ENCODE data around the gene IFNL2.
A peak's percentile ranks its signal among the peaks of the same experiment; 100 is the strongest.
"Not testable (repeated sequence)": the region's sequence is repeated elsewhere in the genome, so short reads cannot be mapped to it uniquely, and the experiment has no call there.

The IFNL2 gene

DNA sequence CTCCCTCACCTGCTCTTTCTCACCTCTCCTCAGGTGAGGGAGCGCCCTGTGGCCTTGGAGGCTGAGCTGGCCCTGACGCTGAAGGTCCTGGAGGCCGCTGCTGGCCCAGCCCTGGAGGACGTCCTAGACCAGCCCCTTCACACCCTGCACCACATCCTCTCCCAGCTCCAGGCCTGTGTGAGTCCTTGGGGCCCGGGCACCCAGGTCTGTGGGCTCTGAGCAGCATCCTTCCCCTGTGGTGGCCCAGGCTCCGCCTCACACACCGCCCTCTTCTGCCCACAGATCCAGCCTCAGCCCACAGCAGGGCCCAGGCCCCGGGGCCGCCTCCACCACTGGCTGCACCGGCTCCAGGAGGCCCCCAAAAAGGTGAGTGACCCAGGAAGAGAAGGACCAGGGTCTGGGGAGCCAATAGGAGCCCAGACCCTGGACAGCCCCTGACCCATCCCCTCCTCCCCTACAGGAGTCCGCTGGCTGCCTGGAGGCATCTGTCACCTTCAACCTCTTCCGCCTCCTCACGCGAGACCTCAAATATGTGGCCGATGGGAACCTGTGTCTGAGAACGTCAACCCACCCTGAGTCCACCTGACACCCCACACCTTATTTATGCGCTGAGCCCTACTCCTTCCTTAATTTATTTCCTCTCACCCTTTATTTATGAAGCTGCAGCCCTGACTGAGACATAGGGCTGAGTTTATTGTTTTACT is 29.9 kb downstream of the IFNL2 start:
- DNase-seq (ENCODE audit: low read depth): peak; percentile 48

DNA sequence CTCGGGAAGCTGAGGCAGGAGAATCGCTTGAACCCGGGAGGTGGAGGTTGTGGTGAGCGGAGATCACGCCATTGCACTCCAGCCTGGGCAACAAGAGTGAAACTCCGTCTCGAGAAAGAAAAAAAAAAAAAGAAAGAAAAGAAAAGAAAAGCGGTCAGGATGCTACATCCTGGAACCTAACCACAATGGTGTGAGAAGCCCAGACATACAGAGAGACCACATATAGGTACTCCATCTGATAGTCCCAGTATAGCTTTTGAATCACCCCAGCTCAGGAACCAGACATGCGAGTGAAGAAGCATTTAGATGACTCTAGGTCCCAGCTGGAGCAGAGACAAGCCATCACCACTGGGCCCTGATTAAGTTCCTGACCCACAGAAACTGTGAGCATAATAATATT is 31.2 kb downstream of the IFNL2 start:
- DNase-seq (ENCODE audit: low read depth): no peak

DNA sequence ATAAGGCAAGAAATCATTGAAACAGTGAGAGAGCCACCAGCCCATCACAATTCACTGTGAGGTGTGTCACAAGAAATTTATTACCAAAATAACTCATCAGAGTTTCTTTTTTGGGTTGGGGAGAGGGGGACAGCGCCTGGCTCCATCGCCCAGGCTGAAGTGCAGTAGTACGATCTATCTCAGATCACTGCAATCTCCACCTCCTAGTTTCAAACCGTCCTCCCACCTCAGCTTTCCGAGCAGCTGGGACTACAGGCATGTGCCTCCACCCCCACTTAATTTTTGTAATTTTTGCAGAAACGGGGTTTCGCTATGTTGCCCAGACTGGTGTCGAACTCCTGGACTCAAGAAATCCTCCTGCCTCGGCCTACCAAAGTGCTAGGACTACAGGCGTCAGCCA is 31.6 kb downstream of the IFNL2 start:
- no peak for DNase-seq (ENCODE audit: low read depth)

DNA sequence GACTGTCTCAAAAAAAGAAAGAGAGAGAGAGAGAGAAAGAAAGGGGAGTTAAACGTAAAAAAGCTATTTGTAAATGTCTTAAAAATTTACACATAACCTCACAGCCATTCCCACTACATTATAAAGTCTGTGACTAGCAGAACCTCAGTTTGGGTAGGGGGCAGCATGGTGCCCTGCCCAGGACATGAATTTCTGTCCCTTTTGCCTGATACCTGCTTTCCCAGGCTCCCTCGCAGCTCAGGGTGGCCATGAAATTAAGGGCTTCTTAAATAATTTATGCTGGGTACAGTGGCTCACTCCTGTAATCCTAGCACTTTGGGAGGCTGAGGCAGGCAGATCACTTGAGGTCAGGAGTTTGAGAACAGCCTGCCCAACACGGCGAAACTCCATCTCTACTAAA is 32.8 kb downstream of the IFNL2 start:
- no peak for DNase-seq (ENCODE audit: low read depth)

DNA sequence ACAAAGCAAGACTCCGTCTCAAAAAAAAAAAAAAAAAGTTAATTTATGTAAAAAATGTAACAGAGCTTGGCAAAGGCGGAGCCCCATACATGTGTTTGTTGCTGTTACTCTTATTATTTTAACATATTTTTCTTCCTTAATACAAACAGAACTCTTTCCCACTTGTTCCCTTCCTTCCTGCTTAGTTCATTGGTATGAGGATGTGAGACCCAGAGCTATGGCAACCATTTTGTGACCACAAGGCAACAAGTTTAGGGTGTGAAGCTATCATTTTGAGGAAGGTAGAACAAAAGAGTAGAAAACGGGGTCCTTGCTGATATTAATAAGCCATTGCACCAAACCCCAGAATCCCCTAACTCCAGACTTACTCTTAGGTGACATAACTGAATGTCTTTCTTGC is 33.4 kb downstream of the IFNL2 start:
- no peak for DNase-seq (ENCODE audit: low read depth)

DNA sequence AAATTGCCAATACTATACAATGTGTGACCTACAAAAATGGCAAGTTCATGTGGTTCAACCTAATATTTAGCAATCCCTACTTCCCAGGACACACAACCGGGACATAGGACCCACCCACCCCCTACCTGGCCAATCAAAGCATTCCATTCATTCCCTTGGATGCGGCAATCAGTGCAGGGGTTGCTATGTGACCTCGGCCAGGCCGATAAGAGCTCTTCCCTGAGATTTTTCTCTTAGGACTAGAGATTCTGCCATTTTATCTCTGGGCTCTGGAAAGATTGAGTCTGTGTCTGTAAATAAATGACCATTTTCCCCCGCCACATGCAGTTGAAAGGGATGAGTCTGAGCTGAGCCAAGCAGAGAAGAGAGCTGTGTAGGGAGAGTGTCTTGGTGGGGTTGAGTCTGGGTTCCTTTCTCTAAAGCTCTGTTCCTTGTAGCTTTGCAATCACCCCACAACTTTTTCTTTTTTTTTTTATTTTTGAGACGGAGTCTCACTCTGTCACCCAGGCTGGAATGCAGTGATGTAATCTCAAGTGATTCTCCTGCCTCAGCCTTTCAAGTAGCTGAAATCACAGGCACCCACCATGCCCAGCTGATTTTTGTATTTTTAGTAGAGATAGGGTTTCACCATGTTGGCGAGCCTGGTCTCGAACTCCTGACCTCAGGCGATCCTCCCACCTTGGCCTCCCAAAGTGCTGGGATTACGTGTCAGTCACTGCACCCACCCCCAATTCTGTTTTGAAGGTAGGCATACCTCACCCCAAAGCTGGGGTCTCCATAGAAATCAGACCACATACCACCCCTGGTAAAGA is 35.4 kb downstream of the IFNL2 start:
- no peak for DNase-seq (ENCODE audit: low read depth)

DNA sequence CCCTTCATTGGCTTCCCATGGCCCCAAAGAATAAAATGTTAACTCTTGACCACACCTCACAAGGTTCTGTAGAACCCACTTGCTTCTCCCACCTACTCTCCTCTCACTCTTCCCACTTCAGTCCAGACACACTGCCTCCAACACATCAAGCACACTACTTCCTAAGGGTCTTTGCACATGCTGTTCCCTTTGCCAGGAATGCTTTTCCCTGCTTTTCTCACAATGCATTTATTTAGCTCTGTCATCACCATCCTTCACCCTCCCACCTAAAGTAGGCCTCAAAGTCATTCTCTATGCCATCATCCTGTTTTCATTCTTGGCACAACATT is 36.0 kb downstream of the IFNL2 start:
- no peak for DNase-seq (ENCODE audit: low read depth)

DNA sequence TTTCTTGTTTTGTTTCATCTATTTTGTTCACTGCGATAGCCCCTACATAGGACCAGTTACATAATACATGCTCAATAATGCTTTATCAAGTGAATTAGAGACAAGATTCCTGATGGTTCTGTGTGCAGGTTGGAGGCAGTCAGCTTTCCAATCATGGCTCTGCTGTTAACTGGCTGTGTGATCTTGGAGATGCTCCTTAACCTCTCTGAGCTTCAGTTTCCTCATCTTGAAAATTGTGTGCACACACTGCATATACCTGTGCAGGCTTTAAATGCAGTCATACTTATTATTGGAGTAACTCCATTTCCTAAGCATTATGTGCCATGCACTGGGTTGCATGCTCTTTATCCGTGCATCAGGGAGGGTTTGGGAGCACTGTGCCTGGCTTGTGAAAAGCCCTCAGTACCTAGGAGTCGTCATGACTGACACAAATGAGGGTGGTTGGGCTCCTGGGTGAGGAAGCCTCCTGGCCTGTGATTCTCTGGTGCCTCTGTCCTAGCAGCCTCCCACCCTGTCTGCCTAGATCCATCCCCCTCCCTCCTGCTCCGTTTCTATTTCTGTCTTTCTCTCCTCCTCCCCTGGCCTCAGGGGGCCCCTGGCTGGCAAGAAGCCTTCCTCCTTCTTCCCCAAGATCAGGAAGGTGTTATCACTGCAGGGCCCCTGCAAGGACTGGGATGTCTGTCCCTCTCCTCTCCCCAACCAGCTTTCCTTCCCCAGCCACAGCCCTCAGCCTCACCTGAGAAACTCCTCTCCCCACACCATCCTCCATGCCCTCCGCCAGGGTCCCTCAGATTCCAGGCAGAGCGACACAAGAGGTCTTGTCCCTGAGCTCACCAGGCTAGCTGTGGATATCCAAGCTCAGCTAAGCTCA is 36.7 kb downstream of the IFNL2 start:
- DNase-seq (ENCODE audit: low read depth): no peak

DNA sequence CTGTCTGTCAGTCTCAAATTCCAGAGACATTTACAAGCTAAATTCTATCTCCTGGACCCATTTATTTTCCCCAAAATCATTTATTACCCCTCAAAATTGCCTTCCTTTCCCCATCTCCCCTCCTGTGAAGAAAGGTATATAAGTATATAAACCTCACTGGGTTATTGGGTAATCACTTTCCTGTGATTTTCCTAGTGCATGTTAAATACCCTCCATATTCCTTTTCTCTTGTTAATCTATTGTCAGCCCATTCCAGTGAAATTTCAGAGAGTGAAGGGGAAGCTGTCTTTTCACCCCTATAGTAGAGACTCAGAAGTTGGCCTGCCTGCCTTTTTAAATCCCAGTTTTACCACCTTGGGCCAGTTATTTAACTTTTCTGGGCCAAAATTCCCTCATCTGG is 37.9 kb downstream of the IFNL2 start:
- no peak for DNase-seq (ENCODE audit: low read depth)

DNA sequence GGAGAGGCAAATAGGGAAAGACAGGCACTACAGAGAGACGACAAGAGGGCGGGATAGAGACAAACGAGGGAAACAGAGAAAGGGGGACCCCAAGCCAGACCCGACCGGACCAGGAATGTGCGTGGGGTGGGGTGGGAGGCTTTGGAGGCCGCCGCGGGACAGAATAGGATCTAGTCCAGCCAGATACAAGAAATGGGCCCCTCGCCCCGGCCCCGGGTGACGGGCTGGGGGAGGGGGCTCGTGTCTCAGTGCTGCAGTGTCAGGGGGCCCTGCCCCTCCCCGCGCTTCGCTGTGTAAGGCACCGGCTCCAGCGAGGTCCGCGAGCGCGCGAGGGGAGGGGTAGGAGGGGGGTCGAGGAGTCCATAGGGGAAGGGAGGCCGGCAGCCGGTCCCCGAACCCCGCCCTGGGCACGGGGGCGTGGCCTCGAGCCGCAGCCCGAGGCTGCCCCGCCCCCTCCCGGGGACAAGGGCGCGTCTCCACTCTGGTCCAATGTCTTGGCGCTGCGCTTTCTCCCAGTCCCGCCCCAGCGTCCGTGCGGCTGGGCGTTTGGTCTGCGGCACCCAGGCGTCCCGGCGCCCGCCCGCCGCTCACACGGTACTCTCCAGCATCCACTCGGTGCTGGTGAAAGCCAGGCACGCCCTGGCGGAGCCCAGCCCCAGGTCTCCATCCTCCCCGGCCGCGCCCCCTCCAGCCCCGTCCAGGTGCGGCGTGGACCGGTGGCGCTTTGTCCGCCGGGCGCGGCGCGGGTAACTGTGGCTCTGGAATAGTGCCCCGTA is 39.0 kb downstream of the IFNL2 start:
- no peak for DNase-seq (ENCODE audit: low read depth)

DNA sequence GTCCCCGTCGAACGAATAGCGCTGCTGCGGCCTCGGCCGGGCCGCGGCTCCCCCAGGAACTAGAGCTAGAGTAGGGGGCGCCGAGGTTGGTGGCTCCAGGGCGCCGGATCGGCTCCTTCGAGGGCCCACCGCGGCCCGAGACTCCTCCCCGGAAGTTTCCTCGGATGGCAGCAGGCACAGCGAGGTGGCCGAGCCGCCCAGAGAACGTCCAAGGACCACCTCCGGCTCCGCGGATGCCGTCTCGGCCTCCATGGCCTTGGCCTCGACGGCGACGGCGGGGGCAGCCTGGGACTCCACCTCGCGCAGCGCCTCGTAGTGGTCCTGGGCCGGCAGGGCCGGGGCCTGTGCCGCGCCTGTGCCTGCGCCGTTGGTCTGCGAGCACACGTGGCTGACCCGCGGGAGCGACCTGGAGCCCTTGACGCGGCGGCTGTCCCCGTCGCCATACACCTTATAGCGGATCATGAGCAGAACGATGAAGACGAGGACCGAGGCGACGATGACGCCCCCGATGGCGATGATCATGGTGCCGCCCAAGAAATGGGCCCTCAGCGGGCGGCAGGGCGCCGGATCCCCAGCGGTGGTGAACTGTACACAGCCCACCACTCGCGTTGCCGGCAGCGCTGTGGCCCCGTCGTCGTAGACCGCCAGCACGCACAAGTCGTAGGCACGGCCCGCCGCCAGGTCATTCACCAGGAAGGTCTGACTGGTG is 39.8 kb downstream of the IFNL2 start:
- no peak for DNase-seq (ENCODE audit: low read depth)

DNA sequence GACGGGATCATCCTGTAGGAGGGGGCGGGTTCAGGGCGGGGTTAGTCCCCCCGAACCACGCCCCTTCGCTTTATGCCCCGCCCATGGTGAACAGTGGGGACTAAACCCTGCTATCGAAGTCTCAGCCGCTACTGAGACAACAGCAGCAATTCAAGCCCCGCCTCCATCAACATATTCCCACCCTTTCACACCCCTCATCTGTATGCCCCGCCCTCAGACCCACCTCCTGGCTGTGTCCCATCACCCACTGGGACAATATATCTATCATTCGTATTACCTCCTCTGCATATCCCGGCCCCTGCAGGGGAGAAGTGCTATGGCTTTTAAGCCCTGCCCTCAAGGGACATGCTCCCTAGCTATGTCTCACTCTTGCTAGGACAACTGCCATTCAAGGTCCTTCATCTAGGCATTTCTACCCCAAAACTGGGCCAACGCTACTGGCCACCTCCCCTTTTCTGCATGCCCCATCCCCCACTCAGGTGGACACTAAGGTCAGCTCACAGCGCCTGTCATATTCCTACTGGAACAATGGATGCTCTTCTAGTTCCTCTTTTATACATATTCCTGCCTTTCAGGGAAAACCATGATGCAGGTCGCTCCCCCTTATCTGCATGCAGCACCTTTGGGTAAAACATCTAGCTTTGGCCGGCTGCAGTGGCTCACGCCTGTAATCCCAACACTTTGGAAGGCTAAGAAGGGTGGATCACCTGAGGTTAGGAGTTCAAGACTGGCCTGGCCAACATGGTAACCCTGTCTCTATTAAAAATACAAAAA is 40.5 kb downstream of the IFNL2 start:
- no peak for DNase-seq (ENCODE audit: low read depth)

DNA sequence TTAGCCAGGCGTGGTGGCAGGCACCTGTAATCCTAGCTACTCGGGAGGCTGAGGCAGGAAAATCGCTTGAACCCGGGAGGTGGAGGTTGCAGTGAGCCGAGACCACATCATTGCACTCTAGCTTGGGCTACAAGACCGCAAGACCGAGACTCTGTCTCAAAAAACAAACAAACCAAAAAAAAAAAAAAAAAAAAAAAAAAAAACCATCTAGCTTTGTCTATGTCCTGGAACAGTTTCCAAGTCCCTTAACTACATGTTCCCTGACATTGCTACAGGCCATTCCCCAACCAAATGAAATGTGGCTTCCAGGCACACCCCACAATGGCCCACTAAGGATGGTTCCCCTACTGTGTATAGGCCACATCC is 41.1 kb downstream of the IFNL2 start:
- DNase-seq (ENCODE audit: low read depth): not testable (repeated sequence)

DNA sequence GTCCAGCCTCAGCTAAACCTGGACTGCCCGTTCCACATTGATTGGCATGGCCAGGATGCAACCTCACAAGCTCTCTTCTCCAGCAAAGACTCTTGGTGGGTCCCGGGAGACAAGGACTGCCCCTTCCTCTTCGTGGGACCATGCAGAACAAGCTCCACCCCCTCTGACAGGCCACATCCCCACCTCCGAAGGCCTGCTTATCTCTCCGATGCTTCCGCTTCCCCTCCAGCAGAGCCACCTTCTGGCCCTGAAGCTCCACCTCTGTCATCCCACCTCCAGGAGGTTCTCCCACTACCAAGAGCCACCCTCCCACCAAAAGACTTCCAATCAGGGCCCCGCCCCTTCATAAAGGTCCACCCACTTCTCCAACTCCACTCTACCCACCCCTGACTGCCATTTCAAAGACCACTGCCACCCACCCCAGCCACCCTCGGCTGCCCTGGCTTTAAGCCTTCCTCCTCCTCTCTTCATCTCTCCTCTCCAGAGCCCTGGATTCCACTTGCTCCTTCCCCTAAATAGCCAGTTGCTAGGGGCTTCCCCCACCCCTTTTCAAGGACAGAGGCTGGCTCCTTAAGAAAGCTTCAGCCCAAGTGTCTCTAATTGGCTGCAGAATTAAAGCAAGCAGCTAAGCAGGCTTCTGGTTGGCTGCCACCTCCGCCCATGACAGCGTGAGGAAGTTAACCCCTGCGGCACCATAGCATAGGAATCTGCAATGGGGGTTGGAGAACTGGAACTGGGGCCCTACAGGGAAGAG is 42.5 kb downstream of the IFNL2 start:
- DNase-seq (ENCODE audit: low read depth): no peak

DNA sequence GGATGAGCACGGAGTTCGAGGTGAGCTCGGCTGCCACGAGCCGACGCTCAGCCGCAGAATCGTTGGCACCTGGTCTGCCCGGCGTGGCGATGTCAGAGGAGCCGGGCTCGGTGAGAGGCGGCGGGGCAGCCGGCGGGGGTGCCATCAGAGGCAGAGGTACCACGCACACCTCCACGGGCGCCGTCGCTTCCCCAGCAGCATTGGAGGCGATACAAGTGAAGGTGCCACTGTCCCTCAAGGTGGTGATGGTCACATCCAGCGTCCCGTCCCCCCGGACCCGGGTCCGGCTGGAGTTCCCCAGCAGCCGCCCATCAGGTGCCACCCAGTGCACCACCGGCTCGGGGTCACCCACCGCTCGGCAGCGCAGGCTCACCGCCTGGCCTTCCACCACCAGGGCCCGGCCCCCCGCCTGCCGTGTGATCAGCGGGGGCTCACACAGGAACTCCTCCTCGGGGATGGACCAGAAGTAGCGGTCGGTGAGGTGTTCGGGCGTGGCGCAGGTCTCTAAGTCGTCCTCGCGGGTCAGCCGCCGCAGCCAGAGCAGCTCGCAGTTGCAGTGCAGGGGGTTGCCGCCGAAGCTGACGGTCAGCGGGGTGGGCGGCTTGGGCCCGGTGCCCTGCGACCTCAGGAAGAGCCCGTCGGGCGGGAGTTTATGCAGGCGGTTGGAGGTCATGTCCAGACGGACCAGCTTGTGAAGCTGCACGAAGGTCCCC is 46.0 kb downstream of the IFNL2 start:
- no peak for DNase-seq (ENCODE audit: low read depth)

DNA sequence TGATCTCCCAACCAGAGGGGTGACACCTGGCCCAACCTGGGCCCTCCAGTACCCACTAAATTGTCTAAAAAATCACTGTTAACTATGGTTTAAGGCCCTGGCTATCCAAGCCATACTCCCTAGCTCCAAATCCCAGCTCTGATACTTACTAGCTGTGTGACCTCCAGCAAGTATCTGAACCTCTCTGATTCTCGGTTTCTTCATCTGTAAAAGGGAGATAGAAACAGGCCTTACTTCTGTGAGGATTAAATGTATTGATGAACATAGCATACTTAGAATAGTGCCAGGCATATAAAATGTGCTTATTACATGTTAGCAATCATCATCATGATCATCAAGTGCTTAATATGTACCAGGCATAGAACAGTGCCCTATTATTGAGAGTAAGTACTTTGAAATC is 47.7 kb downstream of the IFNL2 start:
- no peak for DNase-seq (ENCODE audit: low read depth)

DNA sequence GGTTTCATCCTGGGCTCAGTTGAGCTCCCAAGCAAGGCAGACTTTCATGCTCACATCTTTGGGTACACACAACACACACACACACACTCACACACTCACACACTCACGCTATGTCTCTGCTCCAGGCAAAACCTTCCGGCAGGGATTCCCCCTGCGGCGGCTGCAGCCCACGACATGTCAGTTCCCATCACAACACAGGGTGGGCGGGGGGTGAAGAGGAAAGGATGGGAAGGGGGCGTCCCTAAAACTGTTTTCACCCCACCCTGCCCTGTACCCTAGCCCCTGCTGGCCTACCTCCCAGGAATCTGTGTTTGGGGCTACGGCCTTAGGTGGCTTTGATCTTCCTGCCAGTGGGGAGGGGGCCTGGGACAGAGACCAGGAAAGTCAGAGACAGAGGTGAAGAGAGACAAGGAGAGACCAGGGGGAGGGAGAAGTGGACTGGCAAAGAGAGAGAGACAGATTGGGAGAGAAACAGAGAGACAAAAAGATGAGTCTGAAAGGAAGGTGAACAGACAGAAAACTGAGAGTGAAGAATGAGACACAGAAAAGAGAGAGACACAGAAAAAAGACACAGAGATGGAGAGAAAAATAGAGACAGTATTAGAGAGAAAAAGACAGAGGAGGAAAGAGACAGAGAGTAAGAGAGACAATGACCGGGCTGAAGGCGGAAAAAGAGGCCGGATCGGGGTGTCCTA is 48.6 kb downstream of the IFNL2 start:
- no peak for DNase-seq (ENCODE audit: low read depth)

DNA sequence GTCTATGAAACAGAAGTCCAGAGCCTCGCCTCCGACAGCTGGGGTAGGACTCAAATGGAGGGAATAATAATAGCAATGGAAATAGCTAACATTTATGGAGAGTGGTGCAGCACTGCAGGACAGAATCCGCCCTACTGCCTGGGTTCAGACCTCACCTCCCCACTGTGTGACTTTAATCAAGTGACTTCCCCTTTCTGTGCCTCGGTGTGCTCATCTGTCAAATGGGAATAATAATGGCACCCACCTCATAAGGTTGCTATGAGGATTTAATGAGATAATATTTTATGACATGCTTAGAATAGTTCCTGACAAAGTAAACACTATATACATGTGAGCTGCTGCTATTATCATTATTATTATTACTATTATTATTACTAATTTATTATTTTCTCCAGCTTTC is 49.3 kb downstream of the IFNL2 start:
- DNase-seq (ENCODE audit: low read depth): no peak

DNA sequence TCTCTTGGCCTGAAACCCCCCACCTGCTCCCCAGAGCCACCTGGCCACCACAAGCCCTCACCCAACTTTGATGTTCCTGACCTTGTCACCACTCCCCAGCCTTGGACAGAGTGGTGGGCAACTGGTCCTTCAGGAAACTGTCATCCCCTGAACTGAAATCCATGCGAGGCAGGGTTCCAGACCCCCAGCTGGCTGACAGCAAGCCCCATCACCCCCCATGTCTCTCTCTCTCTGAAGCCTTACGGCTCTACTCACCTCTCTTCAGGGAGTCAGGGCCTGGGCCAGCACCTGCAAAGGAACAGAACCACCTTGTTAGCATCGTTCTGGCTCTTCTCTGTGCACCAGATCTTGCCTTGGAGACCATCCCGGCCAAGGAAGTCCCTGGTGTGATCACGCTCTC is 49.9 kb downstream of the IFNL2 start:
- DNase-seq (ENCODE audit: low read depth): no peak

Measured in activated T-helper 1 cell treated with Interleukin-2 at 50 U/mL for 16 hours (primary cell).